A673 (cell line): ENCODE measurements around the gene ACP5.

Experiments used
- CTCF ChIP-seq: fragments of 300-800, 200-600 bp; sonication (generic); conservative IDR thresholded peaks from 2 replicates; pipeline ENCODE4 v1.5.1; 2017; ENCODE audit warnings: low read depth, mild to moderate bottlenecking, antibody characterized with exemption, low read length, moderate library complexity, mixed read lengths
- EZH2 ChIP-seq: fragments of 200-600 bp; sonication (generic); IDR thresholded peaks from 2 replicates; pipeline ENCODE4 v1.6.1; 2017; ENCODE audit warnings: borderline replicate concordance, low read depth, mild to moderate bottlenecking, mixed read lengths, antibody characterized with exemption, low read length; ENCODE audit not compliant: poor library complexity, severe bottlenecking

- TF ChIP-seq CTCF (no peak), EZH2 (no peak)
Measured at GRCh38 chr19:11581740-11582139, 4.3 kb upstream of the ACP5 start.
